Gastrocnemius medialis (tissue), 4 donors: Measurements from ENCODE around the gene ACTR5.
"Not testable (repeated sequence)": the region's sequence is repeated elsewhere in the genome, so short reads cannot be mapped to it uniquely, and the experiment has no call there.

Source experiments
- CTCF ChIP-seq, 5 experiments: fragments of 450-650 bp in 3 of 5; fragments of 200-600 bp in 2 of 5; sonication (generic) in 2 of 5; IDR thresholded peaks in 4 of 5; conservative IDR thresholded peaks in 1 of 5; 1 replicate in 4 of 5; 2 replicates in 1 of 5; pipeline ENCODE4 v1.5.1; 2016 to 2019; ENCODE audit warnings: antibody characterized with exemption in 5 of 5, mild to moderate bottlenecking in 3 of 5, moderate library complexity in 3 of 5
- POLR2A ChIP-seq, 2 donors: fragments of 450-650 bp; IDR thresholded peaks; one replicate each; pipeline ENCODE4 v1.6.1; 2017; ENCODE audit warnings: antibody characterized with exemption in 2 of 2, mild to moderate bottlenecking in 2 of 2, moderate library complexity in 2 of 2

- not testable (repeated sequence) for TF ChIP-seq CTCF (IDR thresholded peaks at IDR 0.05 in 4 of 5, conservative IDR thresholded peaks at IDR 0.05 in 1 of 5); POLR2A (IDR thresholded peaks at IDR 0.05)
These were observed 65.3 kb downstream of the ACTR5 start for GRCh38 chr20:38813574-38813962.
